Panc1 (cell line): ENCODE results near the gene SCCPDH. TPM values are rescaled to one million over a fixed set of nuclear protein-coding genes. Genes with fewer than 3 reads are reported as not detected.

Source experiments
- ATAC-seq: fragments of 200-7000 bp; cut with Tn5 transposase; 2 replicates; pipeline ENCODE4 v1.9.1; 2020; ENCODE audit warnings: mild to moderate bottlenecking, moderate library complexity
- BruUV-seq: library from RNA; stranded (reverse); fragments of 400-500 nt; replicated peaks from 2 replicates; lab custom pipeline; 2021; lab: Mats Ljungman, UMichigan
- CTCF ChIA-PET: fragments of 300-600 bp; sonication (Branson Sonifier 250); formaldehyde crosslinking; loops from one replicate; lab custom pipeline; 2022; ENCODE audit warnings: antibody characterized with exemption; lab: Charles Lee
- POLR2A ChIA-PET: fragments of 300-600 bp; sonication (Branson Sonifier 250); formaldehyde crosslinking; loops from one replicate; lab custom pipeline; 2022; ENCODE audit warnings: antibody characterized with exemption; lab: Charles Lee
- DNase-seq: peaks from one replicate; pipeline ENCODE4 v3.0.0-alpha.2; 2010; ENCODE audit warnings: low read depth, low spot score
- H3K27ac ChIP-seq: 2 replicates; pipeline ENCODE4 v1.5.1; 2011; ENCODE audit warnings: mild to moderate bottlenecking, low read length, inconsistent platforms
- H3K27me3 ChIP-seq: fragments of 200-500 bp; sonication (Bioruptor generic); 2 replicates; pipeline ENCODE4 v1.6.0; 2014; ENCODE audit warnings: low read length, inconsistent platforms; ENCODE audit not compliant: control insufficient read depth, insufficient read depth
- H3K36me3 ChIP-seq: fragments of 200-500 bp; sonication (Bioruptor generic); 2 replicates; pipeline ENCODE4 v1.5.1; 2014; ENCODE audit warnings: inconsistent platforms, mild to moderate bottlenecking, low read length, moderate library complexity; ENCODE audit not compliant: control insufficient read depth, insufficient read depth
- H3K4me1 ChIP-seq: 2 replicates; pipeline ENCODE4 v1.5.1; 2011; ENCODE audit warnings: inconsistent platforms, mild to moderate bottlenecking, low read length, moderate library complexity; ENCODE audit not compliant: control insufficient read depth, insufficient read depth
- H3K4me3 ChIP-seq, 2 experiments: 2 replicates each; pipeline ENCODE4 v1.5.1; 2011 to 2012; ENCODE audit warnings: low read depth in 2 of 2, low read length in 2 of 2, mild to moderate bottlenecking in 2 of 2, inconsistent platforms in 1 of 2, moderate library complexity in 1 of 2
- H3K9me3 ChIP-seq: fragments of 200-500 bp; sonication (Bioruptor generic); 2 replicates; pipeline ENCODE4 v1.5.1; 2014; ENCODE audit warnings: low read depth, mild to moderate bottlenecking, inconsistent platforms, low read length, moderate library complexity; ENCODE audit not compliant: control insufficient read depth, insufficient read depth
- POLR2AphosphoS5 ChIP-seq: IDR thresholded peaks from 2 replicates; pipeline ENCODE4 v1.6.1; 2012; ENCODE audit warnings: mild to moderate bottlenecking, low read depth, low read length, moderate library complexity
- REST ChIP-seq, 2 experiments: IDR thresholded peaks; 2 replicates each; pipeline ENCODE4 v1.6.1; 2011 to 2012; ENCODE audit warnings: low read depth in 2 of 2, control low read depth in 1 of 2, low read length in 1 of 2, mild to moderate bottlenecking in 1 of 2, moderate library complexity in 1 of 2; ENCODE audit not compliant: insufficient read depth in 1 of 2
- SIN3A ChIP-seq: IDR thresholded peaks from 2 replicates; pipeline ENCODE4 v1.6.1; 2012; ENCODE audit warnings: low read depth, mild to moderate bottlenecking, low read length, moderate library complexity, borderline replicate concordance; ENCODE audit not compliant: insufficient read depth
- TCF7L2 ChIP-seq: IDR thresholded peaks from 2 replicates; pipeline ENCODE4 v1.6.1; 2011; ENCODE audit warnings: mild to moderate bottlenecking, low read depth, low read length, inconsistent platforms
- in situ Hi-C: cut with HindIII; loops from 2 replicates; pipeline ENCODE4 v1.10.0; 2016; ENCODE audit warnings: low sequenced_read_pairs, low pct_unique_long_range_greater_than_20kb
- intact Hi-C: fragments of 100-400 bp; cut with micrococcal nuclease; formaldehyde crosslinking; loops from one replicate; pipeline ENCODE4 v1.10.0; 2022; ENCODE audit not compliant: unreplicated experiment
- total RNA-seq: library from RNA; stranded (reverse); gene quantifications from one replicate; pipeline ENCODE4 v1.2.1, GENCODE V29; 2021; ENCODE audit not compliant: unreplicated experiment
- TF ChIP-seq, protein P1 (sequence below): fragments of 450-650 bp; IDR thresholded peaks from 2 replicates; pipeline ENCODE4 v1.5.1; 2017; ENCODE audit warnings: mild to moderate bottlenecking

SCCPDH gene
- total RNA-seq, 1 experiment from 2014 or later, result 40.2 TPM

- H3K27ac ChIP-seq, result no peak overlapping the region
- DNase-seq (no peak), ATAC-seq (no peak)
- no peak for TF ChIP-seq POLR2AphosphoS5
- in situ Hi-C loops, result no loop called here
- ChIA-PET CTCF (interaction anchor here (0.6 kb wide), 1 partner anchor 19 kb away, joined by 4 read pairs; no protein-coding TSS in a partner anchor), POLR2A (no interaction called here)
- no TSS peak for BruUV-seq
- intact Hi-C loops, result no loop called here
- no peak overlapping the region for H3K4me3 ChIP-seq
- no peaks in the 10 kb centered on the region for H3K4me1 ChIP-seq
- H3K27me3 ChIP-seq, result no peaks in the 10 kb centered on the region
- no peaks in the 10 kb centered on the region for H3K36me3 ChIP-seq
- no peaks in the 10 kb centered on the region for H3K9me3 ChIP-seq
These were observed 40.7 kb upstream of the SCCPDH start for GRCh38 chr1:246683521-246683920.

- intact Hi-C loops, result loop anchor here (5.0 kb wide), 1 partner anchor 65 kb away; no protein-coding TSS in a partner anchor
- no peak for ATAC-seq
- no peaks in the 10 kb centered on the region for H3K27me3 ChIP-seq
- no peak for DNase-seq
- ChIA-PET POLR2A (no interaction called here), CTCF (no interaction called here)
- H3K27ac ChIP-seq, result no peak overlapping the region
- TF ChIP-seq TCF7L2, result no peak
- no peak for TF ChIP-seq SIN3A
- TF ChIP-seq POLR2AphosphoS5, result no peak
- TF ChIP-seq REST (IDR thresholded peaks at IDR 0.05; ENCODE audit: insufficient read depth in 1 of 2, low read depth in 2 of 2, low read length in 1 of 2), result no peak
- TF ChIP-seq, protein P1, sequence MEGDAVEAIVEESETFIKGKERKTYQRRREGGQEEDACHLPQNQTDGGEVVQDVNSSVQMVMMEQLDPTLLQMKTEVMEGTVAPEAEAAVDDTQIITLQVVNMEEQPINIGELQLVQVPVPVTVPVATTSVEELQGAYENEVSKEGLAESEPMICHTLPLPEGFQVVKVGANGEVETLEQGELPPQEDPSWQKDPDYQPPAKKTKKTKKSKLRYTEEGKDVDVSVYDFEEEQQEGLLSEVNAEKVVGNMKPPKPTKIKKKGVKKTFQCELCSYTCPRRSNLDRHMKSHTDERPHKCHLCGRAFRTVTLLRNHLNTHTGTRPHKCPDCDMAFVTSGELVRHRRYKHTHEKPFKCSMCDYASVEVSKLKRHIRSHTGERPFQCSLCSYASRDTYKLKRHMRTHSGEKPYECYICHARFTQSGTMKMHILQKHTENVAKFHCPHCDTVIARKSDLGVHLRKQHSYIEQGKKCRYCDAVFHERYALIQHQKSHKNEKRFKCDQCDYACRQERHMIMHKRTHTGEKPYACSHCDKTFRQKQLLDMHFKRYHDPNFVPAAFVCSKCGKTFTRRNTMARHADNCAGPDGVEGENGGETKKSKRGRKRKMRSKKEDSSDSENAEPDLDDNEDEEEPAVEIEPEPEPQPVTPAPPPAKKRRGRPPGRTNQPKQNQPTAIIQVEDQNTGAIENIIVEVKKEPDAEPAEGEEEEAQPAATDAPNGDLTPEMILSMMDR, result no peak
- no peaks in the 10 kb centered on the region for H3K9me3 ChIP-seq
- H3K4me3 ChIP-seq, result no peak overlapping the region
- in situ Hi-C loops, result no loop called here
- H3K36me3 ChIP-seq, result no peaks in the 10 kb centered on the region
- no TSS peak for BruUV-seq
- peaks cover 7% of the 10 kb centered on the region; the same call in 1 of the 2 replicates for H3K4me1 ChIP-seq
These were observed 37.2 kb upstream of the SCCPDH start for GRCh38 chr1:246687002-246687401.

GRCh38 chr1:246689409-246690008, 34.7 kb upstream of the SCCPDH start:
- peaks cover 7% of the 10 kb centered on the region; the same call in 1 of the 2 replicates for H3K4me1 ChIP-seq
- TF ChIP-seq TCF7L2, result no peak
- TF ChIP-seq, protein P1, result peak; percentile 95
- TF ChIP-seq REST (IDR thresholded peaks at IDR 0.05; ENCODE audit: insufficient read depth in 1 of 2, low read depth in 2 of 2, low read length in 1 of 2), result no peak
- no peaks in the 10 kb centered on the region for H3K9me3 ChIP-seq
- peak overlapping the region; percentile 28 to 50 for H3K4me3 ChIP-seq
- intact Hi-C loops, result loop anchor here (5.0 kb wide), 1 partner anchor 63 kb away; no protein-coding TSS in a partner anchor
- DNase-seq (peak; percentile 62), ATAC-seq (peak; percentile 93)
- no peaks in the 10 kb centered on the region for H3K27me3 ChIP-seq
- H3K36me3 ChIP-seq, result no peaks in the 10 kb centered on the region
- BruUV-seq, result no TSS peak
- ChIA-PET CTCF (interaction anchor here (0.5 to 1.3 kb wide), 2 partner anchors 9 to 1501 kb away, joined by 6 to 7 read pairs; no protein-coding TSS in a partner anchor), POLR2A (no interaction called here)
- in situ Hi-C loops, result no loop called here
- H3K27ac ChIP-seq, result no peak overlapping the region
